Measurements from ENCODE around the gene MYO5B.
"Not testable (repeated sequence)": the region's sequence is repeated elsewhere in the genome, so short reads cannot be mapped to it uniquely, and the experiment has no call there.

MYO5B gene

DNA sequence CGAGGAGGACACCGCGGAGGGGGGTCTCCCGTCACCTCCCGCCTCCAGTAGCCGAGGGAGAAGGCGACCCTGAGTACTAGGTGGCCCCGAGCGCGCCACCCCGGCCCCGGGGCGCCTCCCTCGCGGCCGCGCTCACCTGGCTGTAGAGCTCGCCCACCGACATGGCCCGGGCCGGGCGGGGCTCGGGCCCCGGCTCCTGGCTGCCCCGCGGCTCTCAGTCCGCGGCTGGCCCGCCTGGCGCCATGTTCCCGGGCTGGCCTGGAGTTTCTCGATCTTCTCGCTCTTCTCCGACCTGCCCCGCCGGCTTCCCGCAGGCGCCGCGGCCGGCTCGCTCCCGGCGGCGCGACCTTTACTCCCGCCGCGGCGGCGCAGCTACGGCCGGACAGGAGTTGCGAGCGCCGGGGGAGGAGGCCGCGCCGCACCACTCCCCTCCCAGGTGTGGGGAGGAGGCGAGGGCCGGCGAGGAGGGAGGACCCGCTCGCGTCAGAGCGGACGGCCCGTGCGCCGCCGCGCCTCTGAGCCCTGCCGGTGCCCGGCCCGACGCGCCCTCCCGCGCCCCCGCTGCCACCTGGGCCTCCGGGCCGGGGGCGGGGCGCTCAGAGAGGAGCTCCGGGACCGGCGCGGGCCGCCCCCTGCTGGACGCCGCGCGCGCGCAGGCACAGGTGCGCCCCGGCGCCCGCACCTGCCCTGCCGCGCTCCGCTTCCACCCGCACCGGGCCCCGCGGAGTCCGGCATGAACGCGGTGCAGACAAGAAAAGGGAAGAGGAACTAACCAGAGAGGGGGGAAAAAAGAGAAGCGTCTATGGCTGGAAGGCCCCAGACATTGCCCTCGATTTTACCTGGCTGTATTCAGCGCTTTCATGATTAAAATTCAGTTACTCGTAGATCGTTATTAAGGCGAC lies at the start of gene MYO5B:
Gene MYO5B, minus strand, starts transcription at position 517 of the 902 bp plus-strand sequence. Its CDS starts 354 bp downstream, at position 163.
- DNase-seq = peak; percentile 63

DNA sequence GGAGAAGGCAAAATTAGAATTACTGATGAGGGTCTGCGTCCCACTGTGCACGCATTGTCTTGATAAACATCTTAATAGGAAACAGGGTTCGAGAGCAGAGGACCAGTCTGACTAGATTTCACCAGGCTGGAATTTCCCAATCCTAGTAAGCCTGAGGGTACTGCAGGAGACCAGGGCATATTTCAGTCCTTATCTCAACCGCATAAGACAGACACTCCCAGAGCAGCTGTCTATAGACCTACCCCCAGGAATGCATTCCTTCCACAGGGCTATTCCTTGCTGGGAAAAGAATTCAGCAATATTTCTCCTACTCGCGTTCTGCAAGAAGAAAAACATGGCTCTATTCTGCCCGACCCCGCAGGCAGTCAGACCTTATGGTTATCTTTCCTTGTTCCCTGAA lies 46.8 kb upstream of the MYO5B start:
- not testable (repeated sequence) for DNase-seq

DNA sequence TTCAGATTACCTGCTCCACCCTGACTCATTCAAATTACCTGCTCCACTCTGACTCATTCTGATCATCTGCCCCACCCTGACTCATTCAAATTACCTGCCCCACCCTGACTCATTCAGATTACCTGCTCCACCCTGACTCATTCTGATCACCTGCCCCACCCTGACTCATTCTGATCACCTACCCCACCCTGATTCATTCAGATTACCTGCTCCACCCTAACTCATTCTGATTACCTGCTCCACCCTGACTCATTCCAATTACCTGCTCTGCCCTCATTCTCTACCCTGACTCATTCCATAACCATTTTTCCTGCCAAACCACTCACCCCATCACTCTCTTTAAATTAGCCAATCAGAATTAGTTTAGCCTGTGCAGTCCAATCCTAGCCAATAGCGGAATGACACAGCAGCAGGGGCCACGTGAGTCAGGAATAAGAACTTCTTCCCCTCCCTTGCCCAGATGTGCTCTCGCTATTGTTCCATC lies 45.2 kb upstream of the MYO5B start:
- no peak for DNase-seq

DNA sequence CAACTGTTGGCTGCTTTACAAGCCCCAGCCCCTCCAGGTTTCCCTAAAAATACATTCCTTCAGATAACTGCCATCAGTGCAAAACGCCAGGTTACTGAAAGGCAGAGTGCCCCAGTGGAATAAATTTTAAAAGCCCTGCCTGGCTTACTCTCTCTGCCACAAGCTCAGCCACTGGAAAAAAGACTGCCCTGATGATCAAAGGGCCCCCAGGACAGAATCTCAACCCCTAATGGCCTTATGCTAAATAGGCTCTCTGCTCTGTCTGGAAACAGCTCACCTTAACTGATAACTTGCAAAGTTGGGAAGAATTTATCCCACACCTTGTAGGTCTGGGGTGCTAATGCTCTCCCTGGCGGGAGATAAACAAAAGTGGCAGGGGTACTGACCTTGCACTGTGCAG lies 37.5 kb upstream of the MYO5B start:
- no peak for DNase-seq

DNA sequence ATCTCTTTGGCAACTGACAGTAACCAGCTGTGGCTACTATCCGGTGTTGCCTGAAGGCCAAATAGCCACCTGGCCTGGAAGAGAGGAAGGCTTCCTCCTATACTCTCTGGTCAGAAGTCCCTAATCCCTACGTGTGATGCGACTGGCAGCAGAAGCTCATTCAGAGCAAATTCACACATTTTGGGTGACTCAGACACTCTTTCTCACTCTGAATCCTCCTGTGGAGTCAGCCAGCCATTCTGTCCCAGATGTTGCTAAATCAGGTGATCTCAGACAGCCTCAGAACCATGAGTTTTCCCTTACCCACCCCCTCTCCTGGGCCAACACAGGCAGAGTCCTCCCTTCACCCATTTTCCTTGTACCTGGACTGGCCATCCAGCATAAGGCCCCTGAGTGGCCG lies 36.7 kb upstream of the MYO5B start:
- DNase-seq = no peak

DNA sequence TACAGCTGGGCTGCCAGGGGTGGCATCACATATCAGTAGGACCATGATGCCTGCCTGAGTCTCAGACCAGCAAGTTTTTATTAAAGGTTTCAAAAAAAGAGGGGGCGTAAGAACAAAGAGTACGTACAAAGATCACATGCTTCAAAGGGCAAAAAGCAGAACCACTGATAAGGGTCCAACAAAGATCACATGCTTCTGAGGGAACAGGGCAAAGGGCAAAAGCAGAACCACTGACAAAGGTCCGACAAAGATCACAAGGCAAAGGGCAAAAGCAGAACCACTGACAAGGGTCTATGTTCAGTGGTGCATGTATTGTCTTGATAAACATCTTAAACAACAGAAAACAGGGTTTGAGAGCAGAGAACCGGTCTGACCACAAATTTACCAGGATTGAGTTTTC lies 25.3 kb upstream of the MYO5B start:
- not testable (repeated sequence) for DNase-seq

DNA sequence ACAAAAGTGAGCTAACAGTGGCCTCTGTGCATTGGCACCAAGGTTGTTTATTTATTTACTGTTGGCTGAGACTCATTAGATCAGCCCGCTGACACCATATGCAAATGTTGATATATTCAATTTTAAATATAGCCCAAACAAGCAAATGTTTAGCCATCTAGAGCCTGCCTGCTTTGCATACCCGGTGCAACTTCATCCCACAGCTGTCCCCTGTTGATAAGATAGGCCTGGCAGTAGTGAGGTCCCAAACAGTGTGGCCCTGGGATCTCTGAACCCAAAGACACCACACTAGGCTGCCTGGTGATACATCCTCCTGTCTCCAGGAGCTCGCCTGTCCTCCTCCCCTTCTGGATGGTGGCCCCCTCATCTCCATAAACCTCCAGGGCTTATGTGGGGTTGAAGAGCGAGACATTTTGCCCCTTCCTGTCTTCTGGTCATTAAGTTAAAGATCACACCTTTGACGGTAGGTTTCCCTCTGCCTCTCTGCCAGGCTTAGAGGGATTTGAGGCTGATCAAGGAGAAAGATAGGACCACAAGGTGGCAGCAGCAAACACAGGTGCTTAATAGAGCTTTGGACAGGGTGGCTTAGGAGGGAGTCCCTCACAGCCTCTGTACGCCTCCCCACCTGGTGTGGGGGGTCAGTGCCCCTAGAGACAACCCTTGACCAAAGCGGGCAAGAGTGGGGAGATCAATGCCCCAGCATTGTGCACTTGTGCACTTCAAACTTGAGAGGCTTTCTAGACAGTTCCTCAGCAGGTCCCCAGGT lies 23.7 kb upstream of the MYO5B start:
- DNase-seq = no peak

DNA sequence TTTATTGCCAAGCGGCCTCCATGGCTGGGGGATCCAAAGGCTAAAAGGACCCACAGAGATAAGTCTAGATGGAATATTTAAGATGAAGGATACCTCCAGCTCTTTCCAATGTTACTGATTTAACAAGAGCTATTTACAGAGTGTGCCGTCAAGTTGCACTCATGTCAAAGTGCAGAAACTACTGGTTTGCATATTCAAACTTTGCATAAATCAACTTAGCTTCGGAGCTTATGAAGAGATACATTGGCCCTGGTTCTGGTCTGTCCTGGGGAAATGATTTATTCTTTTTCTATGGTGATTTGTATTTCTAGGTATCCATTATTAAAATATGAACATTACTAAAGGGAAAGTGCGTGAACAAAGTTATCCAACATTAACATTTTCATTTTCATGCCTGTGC lies 14.4 kb upstream of the MYO5B start:
- no peak for DNase-seq

DNA sequence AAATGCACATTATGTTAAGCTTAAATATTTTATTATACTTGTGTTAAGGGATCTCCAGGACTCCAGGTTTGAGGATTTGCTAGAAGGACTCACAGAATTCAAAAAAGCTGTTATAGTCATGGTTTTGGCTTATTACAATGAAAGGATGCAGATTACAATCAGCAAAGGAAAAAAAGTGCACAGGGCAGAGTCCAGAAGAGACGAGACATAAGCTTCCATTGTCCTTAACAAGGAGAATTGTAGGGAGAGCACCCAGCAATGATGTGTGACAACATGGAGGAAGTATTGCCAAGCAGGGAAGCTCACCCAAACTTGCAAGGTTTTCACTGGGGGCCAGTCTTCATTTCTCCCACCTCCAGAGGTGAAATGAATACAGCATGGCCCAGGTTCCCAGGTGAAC lies 12.8 kb upstream of the MYO5B start:
- no peak for DNase-seq

DNA sequence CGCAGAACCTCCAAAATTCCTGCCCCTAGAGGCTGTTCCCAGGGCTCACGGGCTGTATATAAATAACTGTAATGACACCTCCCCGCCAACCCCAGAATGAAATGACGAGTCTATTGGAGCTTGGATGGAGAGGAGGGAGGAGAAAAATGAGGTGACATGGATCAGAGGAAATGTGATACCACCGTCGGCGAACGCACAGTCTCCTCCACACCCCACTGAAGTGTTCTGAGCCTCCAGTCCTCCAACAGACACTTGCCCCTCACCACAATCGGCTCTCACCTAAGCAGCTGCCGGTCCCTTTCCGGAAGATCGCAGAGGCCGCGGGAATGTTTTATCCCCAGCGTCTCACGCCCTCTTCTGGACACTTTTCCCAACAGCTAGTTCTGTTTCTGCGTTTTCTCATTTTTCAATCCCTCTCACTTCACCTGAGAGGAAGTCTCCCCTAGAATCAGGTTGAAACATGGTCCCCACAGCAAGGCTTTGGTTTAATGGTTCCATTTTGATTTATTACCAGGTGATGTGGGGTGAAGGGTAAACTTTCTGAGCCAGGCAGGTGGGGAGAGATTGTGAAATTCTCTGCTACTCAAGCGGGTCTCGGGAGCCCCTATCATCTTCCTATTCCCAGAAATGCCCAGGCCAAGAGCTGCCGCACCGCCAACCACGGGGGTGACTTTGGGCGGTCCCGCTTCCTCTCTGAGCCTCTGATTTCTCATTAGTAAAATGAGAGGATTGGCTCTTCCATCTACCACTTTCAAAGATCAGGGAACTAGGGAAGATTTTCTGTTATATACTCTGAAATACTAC lies 9.1 kb upstream of the MYO5B start:
- peak; percentile 82 for DNase-seq

DNA sequence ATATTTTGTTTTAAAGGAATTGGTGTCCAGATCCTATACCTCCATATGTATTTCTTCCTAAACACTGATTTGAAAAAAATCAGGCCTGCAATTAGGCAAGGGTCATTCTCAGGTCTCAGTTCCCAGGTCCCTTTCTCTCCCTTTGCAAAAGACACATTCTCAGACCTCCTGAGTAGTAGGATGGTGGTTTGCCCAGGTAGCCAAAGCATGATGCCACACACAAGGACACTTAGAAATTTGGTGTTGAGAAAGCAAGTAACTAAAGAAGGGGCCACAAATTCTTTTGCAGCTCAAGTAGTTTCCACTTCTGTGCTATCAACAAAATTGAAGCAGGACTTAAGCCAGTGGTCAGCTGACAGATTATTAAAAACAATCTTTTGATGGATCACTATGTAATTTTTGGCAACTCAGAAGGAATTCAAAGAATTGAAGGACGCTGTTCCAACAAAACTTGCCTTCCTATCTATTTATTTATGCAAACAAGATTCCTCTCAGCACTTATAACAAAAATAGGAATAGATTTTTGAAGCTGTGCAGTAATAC lies 6.6 kb upstream of the MYO5B start:
- DNase-seq = no peak

DNA sequence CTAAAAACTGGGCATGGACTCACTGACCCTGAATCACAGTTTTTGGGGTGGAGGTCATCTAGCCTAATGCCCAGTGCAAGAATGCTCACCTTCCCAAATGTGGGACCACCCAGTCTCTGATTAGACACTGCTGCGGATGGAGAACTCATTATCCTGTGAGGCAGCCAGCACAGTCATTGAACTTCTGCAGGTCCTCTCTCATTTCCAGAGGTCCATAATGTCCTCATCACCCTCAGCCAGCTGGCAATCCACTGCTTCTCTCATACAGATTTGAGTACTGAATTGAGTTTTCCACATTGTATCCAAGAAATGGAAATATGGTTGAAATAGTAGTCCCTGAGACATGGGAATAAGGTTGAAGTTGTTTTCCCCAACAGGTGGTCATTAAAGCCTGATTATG lies 5.0 kb upstream of the MYO5B start:
- DNase-seq = no peak

DNA sequence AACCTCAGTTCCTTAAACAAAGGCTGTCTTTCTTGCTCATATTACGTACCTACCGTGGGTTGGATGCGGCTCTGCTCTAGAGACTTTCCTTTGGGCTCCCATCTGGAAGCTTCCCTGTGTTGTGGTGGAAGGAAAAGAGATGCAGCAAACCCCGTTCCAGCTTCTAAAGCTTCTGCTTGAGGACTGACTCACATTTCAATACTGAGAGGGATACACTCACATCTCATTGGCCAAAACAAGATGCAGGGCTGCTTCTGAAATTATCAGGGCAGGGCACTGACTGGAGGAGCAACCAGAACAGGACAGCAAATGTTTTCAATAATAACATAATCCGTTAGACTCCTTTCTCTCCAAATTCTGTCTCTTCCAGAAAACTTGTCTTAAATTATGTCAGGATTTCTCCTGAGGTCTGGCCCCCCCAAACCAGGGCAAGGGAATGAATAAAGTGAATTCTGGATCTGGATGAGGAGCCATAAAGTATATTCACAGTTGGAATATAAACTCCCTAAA lies 4.5 kb upstream of the MYO5B start:
- no peak for DNase-seq

DNA sequence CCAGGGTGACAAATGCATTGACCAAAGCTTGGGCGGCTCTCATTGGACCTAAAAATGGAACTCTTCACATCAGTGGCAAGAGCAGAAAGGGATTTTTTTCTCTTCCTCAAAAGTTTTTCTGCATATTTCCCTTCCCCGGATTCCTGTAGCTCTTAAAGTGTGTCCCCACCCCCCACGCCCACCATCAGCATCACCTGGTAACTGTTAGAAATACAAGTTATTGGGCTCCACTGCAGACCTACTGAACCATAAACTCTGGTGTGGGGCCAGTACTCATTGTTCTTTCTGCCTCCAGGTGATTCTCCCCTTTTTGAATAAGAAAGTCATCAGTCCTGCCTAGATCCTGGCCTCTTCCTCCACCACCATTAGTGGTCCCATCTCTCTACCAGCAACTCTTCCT lies 1.3 kb upstream of the MYO5B start:
- no peak for DNase-seq

DNA sequence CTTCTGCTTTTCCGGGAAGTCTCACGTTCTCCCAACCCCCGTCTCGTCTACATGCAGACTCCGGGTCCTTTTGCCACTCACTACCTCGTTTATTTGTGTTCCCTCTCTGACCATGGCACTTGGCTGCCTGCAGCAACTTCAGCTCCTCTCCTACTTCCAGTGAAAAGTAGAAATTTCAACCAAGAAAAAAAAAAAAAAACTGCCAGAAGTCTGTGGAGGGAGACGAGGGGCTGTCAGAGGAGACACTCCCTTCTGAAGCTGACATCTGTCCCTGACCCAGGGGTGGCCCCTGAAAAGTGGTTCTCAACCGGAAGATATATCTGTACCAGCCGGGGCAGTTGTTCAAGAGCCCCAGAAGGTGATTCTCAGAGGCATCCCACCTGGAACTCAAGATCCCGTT lies 742 bp upstream of the MYO5B start:
- no peak for DNase-seq

DNA sequence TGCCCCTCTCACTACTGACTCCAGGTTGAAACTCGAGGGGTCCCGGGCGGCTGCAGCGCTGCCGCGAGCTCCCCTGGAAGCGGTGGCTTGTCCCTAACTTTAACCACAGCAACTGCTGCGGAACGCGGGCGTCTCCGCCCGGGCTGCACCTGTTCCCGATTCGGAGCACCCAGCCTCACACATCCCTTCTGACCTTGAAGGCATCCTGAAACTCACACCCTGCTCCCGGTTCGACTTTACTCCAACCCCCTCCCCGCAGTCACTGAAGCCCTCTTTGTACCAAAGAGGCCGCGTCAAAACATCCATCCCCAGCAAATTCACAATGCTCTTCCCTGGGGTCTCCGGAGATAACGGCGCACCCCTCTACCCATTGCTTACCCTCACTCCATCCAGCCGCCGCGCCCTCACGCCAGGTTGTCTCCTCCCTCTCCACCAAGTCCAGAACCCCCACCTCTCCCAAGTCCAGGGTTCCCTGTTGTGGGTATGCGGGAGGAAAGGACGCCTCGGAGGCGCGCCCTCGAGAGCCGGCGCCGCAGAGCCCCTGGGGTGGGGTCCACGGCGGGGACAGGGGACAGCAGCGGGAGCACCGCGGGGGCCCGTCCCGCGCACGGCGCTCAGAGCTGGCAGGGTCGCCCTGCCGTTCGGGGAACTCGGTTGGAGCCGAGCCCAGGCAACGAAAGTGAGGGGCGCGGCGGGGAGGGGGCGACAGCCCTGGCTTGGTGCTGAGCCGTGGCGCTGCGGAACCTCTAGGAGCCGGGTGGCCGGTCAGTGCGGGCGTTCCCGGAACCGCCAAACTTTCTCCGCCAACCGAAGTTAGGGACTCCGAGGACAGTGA lies 934 bp downstream of the MYO5B start:
- no peak for DNase-seq

DNA sequence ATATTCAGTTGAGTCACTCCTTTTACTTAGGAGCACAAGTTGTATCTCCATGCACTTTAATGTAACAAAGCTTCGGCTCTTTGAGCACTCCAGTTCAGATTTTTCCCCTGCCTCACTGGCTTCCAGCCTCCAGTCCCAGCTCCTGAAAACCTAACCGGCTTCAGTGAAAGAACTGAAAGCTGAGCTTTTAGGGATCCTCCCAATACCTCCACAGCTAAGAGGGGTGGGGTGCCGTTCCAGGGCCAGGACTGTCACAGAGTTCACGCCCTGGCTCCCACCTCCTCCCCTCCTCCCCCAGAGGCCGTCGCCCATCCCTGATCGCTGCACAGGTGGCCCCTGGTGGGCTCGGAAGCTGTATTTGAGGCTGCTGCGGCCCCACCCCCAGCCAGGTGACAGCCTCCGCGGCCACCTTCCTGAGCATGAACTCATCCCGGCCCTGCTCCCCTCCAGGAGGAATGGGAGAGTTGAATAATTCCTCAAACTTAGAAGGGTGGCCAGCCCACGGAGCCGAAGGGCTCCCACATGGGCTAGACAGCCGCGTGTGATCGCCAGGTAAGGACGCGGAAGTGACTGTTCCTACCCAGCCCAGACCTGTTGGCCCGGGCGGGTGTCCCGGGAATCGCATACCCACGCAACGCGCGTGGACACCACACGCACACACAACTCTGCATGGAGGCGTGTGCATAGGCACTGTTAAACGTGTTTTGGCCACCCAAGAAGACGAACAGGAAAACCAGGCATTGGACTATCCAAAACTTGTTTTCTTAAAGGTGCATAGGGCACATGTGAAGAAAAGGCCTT lies 1.8 kb downstream of the MYO5B start:
- no peak for DNase-seq

DNA sequence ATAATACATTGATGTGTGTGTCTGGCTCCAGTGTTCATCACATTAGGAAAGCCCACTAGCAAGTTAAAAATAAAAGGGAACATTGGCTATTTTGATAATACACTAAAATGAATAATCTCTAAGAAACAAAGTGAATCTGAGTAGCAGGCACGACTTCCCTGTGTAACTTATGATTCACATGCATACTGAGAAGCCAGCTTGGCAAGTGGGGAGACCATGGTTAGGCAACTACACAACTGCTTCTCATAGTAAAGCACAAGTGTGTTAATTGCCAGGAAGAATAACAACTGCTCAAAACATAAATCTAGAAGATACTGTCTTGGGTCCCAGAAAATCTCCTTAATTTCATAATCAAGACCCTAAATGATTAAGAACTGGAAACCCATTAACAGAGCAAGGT lies 4.0 kb downstream of the MYO5B start:
- DNase-seq = no peak

DNA sequence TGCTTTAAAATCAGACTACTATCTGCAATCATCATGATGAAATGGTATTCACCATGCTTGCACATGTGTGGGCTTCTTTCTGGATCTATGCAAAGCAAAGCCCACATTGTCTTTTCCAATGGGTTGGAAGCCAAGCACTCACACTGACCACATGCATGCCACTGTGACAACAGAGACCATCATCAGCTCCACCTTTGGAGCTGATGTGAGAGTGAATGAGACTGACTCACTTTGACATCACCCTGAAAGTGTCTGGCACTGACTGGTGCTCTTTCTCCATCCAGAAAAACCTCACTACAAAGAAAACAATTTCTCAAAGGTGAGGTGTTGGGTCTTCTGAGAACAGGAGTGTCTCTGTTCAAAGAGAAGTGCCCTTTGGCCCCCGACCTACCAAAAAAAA lies 4.7 kb downstream of the MYO5B start:
- no peak for DNase-seq

DNA sequence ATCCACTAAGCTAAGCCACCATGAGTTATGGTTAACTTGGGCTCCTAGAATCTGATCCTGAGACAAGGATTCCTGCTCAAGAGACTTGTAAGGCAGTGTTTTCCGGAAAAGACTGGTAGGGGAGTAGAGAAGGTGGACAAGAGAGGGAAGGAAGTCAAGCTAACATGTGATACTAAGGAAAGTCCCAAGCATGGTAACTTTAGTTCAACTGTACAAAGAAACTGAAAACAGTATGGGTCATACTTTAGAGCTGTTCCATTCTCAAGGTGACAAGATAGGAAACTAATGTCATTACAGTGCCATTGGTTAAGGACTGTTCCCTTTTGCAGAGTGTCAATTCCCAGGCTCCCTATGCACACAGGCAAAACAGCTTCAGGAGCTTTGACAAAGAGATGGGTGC lies 5.8 kb downstream of the MYO5B start:
- no peak for DNase-seq

DNA sequence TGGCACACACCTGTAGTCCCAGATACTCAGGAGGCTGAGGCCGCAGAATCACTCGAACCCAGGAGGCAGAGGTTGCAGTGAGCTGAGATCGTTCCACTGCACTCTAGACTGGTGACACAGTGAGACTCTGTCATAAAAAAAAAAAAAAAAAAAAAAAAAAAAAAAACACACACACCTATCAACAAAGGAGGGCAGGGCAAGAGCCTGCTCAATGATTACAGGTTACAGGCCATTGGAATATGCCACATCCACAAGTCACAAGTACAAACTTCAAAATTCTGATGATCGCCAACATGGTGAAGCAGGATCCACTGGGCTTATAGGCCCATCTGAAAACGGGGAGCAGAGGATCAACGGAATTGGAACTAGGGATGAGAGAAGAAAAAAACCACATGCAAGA lies 6.3 kb downstream of the MYO5B start:
- DNase-seq = no peak

Measured in NCI-H1105 treated with DMSO at 0.1 percent for 48 hours (cell line).